ENCODE results near the gene DMD. TPM values are rescaled to one million over a fixed set of nuclear protein-coding genes. Genes with fewer than 3 reads are reported as not detected.

DMD gene
- total RNA-seq, 1 donor from 2014 or later, result 143 TPM

- TF ChIP-seq CTCF (IDR thresholded peaks at IDR 0.05; ENCODE audit: borderline replicate concordance), result no peak
- no peaks in the 10 kb centered on the region for H3K9me3 ChIP-seq (replicated peaks)
- no peak overlapping the region for H3K4me3 ChIP-seq
- no peaks in the 10 kb centered on the region for H3K27me3 ChIP-seq (ENCODE audit: low read depth)
- H3K4me1 ChIP-seq, result no peaks in the 10 kb centered on the region
- H3K36me3 ChIP-seq, result no peaks in the 10 kb centered on the region
- intact Hi-C loops (cut with micrococcal nuclease), result no loop called here
- H3K27ac ChIP-seq (replicated peaks), result no peak overlapping the region
- DNase-seq, result no peak
Observed at GRCh38 chrX:31572360-31572759, 1639.0 kb downstream of the DMD start.

- H3K36me3 ChIP-seq, result no peaks in the 10 kb centered on the region
- no peak for TF ChIP-seq CTCF (IDR thresholded peaks at IDR 0.05; ENCODE audit: borderline replicate concordance)
- no peak overlapping the region for H3K27ac ChIP-seq (replicated peaks)
- DNase-seq, result no peak
- no peak overlapping the region for H3K4me3 ChIP-seq
- no peaks in the 10 kb centered on the region for H3K9me3 ChIP-seq (replicated peaks)
- H3K27me3 ChIP-seq (ENCODE audit: low read depth), result no peaks in the 10 kb centered on the region
- intact Hi-C loops (cut with micrococcal nuclease), result no loop called here
- no peaks in the 10 kb centered on the region for H3K4me1 ChIP-seq
Observed at GRCh38 chrX:31570658-31571057, 1640.7 kb downstream of the DMD start.

GRCh38 chrX:31563792-31564191 is 1647.6 kb downstream of the DMD start:
- Histone ChIP-seq H3K36me3 (no peaks in the 10 kb centered on the region), H3K27ac (replicated peaks) (no peak overlapping the region), H3K4me1 (no peaks in the 10 kb centered on the region), H3K27me3 (ENCODE audit: low read depth) (no peaks in the 10 kb centered on the region), H3K4me3 (no peak overlapping the region), H3K9me3 (replicated peaks) (no peaks in the 10 kb centered on the region)
- no peak for DNase-seq
- intact Hi-C loops (cut with micrococcal nuclease), result no loop called here
- TF ChIP-seq CTCF (IDR thresholded peaks at IDR 0.05; ENCODE audit: borderline replicate concordance), result no peak

GRCh38 chrX:31555506-31555905 is 1655.8 kb downstream of the DMD start:
- peak overlapping the region; percentile 12 for H3K27ac ChIP-seq (replicated peaks)
- no peak for DNase-seq
- intact Hi-C loops (cut with micrococcal nuclease), result no loop called here
- H3K27me3 ChIP-seq (ENCODE audit: low read depth), result no peaks in the 10 kb centered on the region
- no peaks in the 10 kb centered on the region for H3K4me1 ChIP-seq
- no peak overlapping the region for H3K4me3 ChIP-seq
- TF ChIP-seq CTCF (IDR thresholded peaks at IDR 0.05; ENCODE audit: borderline replicate concordance), result no peak
- no peaks in the 10 kb centered on the region for H3K36me3 ChIP-seq
- H3K9me3 ChIP-seq (replicated peaks), result no peaks in the 10 kb centered on the region

- Histone ChIP-seq H3K27ac (replicated peaks) (no peak overlapping the region), H3K4me1 (no peaks in the 10 kb centered on the region), H3K9me3 (replicated peaks) (no peaks in the 10 kb centered on the region), H3K36me3 (no peaks in the 10 kb centered on the region), H3K4me3 (no peak overlapping the region), H3K27me3 (ENCODE audit: low read depth) (no peaks in the 10 kb centered on the region)
- intact Hi-C loops (cut with micrococcal nuclease), result no loop called here
- DNase-seq, result no peak
- TF ChIP-seq CTCF (IDR thresholded peaks at IDR 0.05; ENCODE audit: borderline replicate concordance), result no peak
Observed at GRCh38 chrX:31551913-31552312, 1659.4 kb downstream of the DMD start.

- Histone ChIP-seq H3K36me3 (no peaks in the 10 kb centered on the region), H3K27me3 (ENCODE audit: low read depth) (no peaks in the 10 kb centered on the region), H3K4me1 (no peaks in the 10 kb centered on the region), H3K4me3 (no peak overlapping the region), H3K27ac (replicated peaks) (no peak overlapping the region), H3K9me3 (replicated peaks) (no peaks in the 10 kb centered on the region)
- no peak for DNase-seq
- TF ChIP-seq CTCF (IDR thresholded peaks at IDR 0.05; ENCODE audit: borderline replicate concordance), result no peak
- intact Hi-C loops (cut with micrococcal nuclease), result no loop called here
Observed at GRCh38 chrX:31550158-31550557, 1661.2 kb downstream of the DMD start.
